Measurements from ENCODE around the gene SLC6A11.

Gene SLC6A11

DNA sequence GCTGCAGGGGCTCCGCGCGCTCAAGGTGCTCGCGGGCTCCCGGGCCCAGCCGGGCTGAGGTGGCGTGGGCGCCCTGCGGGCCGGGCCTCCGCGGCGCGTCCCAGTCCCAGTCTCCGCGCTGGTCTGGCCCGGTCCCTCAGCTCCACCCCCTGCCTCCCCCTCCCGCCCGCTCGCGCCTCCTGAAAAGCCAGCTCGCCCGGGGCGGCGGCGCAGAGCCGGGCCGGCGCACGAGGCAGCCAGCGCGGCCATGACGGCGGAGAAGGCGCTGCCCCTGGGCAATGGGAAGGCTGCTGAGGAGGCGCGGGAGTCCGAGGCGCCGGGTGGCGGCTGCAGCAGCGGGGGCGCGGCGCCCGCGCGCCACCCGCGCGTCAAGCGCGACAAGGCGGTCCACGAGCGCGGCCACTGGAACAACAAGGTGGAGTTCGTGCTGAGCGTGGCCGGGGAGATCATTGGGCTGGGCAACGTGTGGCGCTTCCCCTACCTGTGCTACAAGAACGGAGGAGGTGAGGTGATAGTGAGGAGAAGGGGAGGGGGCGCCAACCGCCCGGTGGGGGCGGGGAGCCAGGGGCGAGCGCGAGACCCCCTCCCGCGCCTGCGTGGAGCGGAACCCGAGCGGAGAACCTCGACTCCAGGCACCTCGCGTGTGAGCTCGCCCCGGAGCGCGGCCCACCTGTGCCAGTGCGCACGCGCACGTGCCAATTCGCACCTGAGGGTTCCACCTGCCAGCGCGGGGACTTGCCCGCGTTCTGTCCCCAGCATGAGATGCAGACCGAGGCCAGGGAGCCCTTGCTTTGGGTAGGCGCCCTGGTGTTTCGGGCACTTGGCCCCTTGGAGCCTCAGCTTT, at the start of gene SLC6A11:
Gene SLC6A11, plus strand, starts transcription at position 210 of the 844 bp plus-strand sequence. Its CDS starts 38 bp downstream, at position 248.
- DNase-seq (ENCODE audit: low read depth) = no peak

GRCh38 chr3:10768708-10769394, 47.2 kb upstream of the SLC6A11 start:
- no peak for DNase-seq (ENCODE audit: low read depth)

GRCh38 chr3:10770547-10770946, 45.5 kb upstream of the SLC6A11 start:
- DNase-seq (ENCODE audit: low read depth) = no peak

DNA sequence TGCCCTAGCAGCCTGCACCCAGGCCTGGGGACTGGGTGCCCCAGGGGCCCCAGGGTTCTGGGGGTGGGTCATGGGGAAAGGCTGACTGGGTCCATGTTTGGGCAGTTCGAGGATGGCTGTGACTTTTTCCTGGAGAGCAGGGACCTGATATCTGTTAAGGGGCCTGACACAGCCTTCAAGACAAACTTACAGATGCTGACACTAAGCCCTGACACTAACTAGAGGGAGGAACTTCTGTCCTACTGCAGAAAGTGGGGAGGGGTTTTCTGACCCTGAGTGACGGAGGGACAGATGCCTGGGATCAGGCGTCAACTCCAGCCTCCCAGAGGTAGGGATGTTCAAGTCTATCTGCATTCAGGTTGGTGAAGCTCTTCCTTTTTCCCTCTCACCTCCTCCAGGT, 45.0 kb upstream of the SLC6A11 start:
- no peak for DNase-seq (ENCODE audit: low read depth)

GRCh38 chr3:10771486-10772270, 44.4 kb upstream of the SLC6A11 start:
- no peak for DNase-seq (ENCODE audit: low read depth)

DNA sequence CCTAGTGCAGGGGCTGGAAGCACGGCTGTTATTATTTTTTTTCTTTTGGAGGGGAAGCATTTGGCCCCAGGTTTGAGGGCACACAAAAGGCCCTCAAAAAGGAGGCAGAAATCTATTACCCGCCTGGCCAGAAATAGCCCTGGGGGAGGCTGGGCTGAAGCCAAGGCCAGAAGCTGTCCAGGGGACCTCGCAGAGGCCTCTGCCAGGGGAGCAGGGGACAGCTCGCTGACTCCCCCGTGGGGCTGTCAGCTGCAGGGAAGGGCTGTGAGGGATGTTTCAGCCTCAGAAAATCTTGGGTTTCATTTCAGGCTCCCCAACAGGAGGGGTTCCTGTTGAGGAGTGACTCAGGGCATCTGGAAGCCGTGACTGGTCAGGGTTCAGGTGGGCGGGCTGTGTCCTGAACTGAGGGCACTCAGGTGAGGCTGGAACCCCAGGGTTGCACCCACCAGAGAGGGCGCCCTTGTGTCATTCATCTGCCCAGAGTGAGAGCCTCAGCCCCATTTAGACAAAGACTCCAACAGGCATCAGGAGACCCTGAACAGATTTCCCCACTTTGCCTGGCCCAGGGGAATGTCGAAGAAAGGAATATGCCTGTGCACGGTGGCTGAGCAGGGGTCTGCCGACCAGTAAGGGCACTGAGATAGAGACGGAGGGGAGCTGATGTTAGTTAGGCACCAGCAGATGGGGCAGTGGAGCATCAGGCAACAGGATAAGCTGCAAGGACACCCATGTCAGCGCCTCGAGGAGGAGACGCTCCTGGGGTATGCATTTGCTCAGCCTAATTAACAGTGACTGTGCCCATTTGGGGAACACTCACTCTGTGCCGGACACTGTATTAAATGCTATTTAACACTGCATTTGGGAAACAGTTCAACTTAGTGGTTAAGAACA, 43.5 kb upstream of the SLC6A11 start:
- DNase-seq (ENCODE audit: low read depth) = no peak

DNA sequence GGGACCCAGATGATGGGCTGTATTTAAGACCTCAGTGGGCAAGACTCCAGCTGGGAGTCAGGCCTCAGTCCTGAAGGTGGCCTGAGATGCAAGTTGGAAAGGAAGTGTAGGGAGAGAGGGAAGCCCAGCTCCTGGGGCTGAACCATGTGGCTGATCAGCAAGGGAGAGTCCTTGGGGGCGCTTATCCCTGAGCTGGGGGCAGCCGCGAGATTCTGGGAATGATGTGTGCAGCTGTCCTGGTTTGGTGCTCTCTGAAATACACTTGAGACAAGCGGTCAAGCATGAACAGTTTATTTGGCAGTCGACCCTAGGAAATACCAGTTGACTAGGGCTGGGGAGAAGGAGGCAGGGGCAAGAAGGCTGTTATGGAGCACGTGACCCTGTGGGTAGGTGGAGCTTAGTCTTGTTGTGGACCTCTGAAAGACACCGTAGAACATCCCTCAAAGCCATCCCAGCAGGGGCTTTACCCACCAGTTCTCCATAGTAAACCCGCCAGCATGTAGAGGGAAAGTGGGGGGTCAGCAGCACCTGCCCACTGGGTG, 41.8 kb upstream of the SLC6A11 start:
- no peak for DNase-seq (ENCODE audit: low read depth)

- DNase-seq (ENCODE audit: low read depth) = no peak
These were observed 41.2 kb upstream of the SLC6A11 start for GRCh38 chr3:10774825-10775224.

- no peak for DNase-seq (ENCODE audit: low read depth)
These were observed 40.8 kb upstream of the SLC6A11 start for GRCh38 chr3:10775259-10775658.

DNA sequence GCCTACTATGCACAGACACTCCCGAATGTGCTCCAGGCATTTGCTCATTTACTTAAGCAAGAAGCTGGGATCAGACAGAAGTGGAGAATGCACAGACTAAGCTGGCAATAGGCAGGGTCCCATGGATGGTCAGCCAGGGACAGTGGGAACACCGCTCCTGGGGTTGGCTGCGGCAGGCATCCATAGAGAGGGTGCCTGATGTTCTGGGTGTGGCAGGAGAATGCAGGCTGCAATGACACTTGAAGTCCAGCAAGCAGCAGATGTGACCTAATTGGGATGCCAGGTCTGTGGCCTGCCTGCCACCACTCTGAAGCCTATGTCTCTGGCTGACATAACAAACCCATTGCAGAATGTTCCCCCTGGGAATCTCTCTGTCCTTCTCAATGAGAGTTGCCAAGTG, 40.2 kb upstream of the SLC6A11 start:
- DNase-seq (ENCODE audit: low read depth) = no peak

DNA sequence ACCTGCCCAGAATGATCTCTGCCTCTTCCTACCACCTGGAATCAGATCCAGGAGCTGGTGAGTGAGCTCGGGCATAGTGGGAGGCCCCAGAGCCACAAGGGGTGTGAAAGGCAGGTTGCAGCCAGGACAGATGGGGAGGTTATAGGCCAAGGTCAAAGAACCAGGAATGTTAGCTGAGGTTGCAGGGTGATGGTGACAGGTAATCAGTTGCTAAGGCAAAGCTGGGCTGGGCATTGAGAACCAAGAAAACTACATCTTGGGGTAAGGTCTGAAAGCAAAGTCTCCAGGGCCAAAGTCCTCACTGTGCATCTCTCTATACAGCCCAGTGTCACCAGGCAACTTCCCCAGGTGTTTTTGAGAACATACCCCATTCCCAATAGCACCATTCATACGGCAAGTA, 38.4 kb upstream of the SLC6A11 start:
- DNase-seq (ENCODE audit: low read depth) = no peak

GRCh38 chr3:10778492-10779292, 37.3 kb upstream of the SLC6A11 start:
- DNase-seq (ENCODE audit: low read depth) = no peak

DNA sequence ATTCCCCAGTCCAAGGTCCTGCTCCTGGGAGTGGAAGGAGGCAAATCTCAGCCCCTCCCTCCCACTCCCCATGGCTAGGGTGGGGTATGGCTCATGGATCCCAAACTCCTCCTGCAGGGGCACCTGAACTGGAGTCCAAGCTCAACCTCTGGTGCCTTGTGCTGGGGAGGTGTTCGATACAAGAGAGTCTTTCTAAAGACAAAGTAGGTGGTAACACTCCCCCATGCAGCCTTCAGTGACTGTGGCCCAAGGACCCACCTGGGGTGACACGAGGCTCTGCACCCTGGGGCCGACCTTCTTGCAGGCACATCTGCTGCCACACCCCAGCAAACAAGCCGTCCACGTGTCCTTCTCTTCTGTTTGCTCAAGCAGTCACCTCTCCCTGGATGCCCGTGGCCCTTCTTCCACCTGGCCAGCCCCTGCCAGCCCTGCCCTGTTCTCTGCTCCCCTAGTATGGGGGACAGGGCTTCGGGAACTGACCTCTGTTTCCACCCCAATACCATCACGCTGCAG, 36.7 kb upstream of the SLC6A11 start:
- no peak for DNase-seq (ENCODE audit: low read depth)

DNA sequence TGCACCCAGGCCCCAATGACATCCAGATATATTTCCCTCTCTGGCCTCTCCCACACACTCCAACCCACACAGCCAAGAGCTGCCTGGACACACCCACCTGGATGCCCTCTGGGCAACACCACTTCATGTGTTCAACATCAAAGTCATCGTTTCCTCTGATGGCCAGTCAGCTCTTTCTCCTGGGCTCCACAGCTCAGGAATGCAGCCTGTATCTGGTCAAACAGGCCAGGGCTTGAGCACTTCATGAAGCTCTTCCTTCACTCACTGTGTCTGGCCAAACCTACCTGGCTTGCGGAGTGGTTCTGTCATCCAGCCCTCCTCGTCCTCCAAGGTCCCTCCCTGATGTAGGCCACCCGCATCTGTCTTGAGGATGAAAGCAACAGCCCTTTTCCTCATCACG, 35.8 kb upstream of the SLC6A11 start:
- DNase-seq (ENCODE audit: low read depth) = no peak

GRCh38 chr3:10780922-10781321, 35.1 kb upstream of the SLC6A11 start:
- no peak for DNase-seq (ENCODE audit: low read depth)

GRCh38 chr3:10781981-10782380, 34.0 kb upstream of the SLC6A11 start:
- DNase-seq (ENCODE audit: low read depth) = no peak

GRCh38 chr3:10783360-10784351, 32.4 kb upstream of the SLC6A11 start:
- no peak for DNase-seq (ENCODE audit: low read depth)

- no peak for DNase-seq (ENCODE audit: low read depth)
These were observed 29.4 kb upstream of the SLC6A11 start for GRCh38 chr3:10786640-10787039.

DNA sequence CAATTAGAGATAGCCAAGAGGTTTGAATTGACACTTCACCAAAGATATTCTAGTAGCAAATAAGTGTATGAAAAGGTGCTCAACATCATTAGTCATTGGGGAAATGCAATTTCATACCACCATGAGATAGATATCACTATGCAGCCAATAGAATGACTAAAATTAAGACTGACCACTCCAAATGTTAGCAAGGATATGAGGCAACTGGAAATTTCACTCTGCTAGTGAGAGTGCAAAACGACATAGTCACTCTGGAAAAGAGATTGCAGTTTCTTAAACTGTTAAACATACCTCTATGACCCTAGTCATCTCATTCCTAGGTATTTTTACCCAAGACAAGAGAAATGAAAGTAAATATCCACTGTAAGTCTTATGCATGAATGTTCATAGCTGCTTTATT, 27.6 kb upstream of the SLC6A11 start:
- DNase-seq (ENCODE audit: low read depth) = no peak

Measured in activated gamma-delta T cell treated with anti-CD3 and anti-CD28 coated beads, Interleukin-2, amount 50 U/mL, for 16 hours (primary cell).